Measurements from ENCODE around the gene MSRB1. TPM values are rescaled to one million over a fixed set of nuclear protein-coding genes. Genes with fewer than 3 reads are reported as not detected.

The MSRB1 gene
- total and polyA plus RNA-seq, 2 of the 13 experiments (the other 11 are each of a cell fraction or from before 2014, with no cell fraction given), result 32.1 to 75.4 TPM

GRCh38 chr16:1942047-1942809 lies 771 bp downstream of the MSRB1 start (continued):
- TF ChIP-seq MYC (CRISPR knock-in tag; IDR thresholded peaks at IDR 0.05; ENCODE audit: borderline replicate concordance) (no peak), RFXANK (CRISPR knock-in tag; IDR thresholded peaks at IDR 0.05) (no peak), ZBTB44 (CRISPR knock-in tag; IDR thresholded peaks at IDR 0.05) (no peak), ZNF333 (CRISPR knock-in tag; IDR thresholded peaks at IDR 0.05; ENCODE audit: borderline replicate concordance) (no peak), IKZF1 (IDR thresholded peaks at IDR 0.05) (no peak), PRDM4 (CRISPR knock-in tag; IDR thresholded peaks at IDR 0.05; ENCODE audit: borderline replicate concordance) (no peak), POGZ (CRISPR knock-in tag; IDR thresholded peaks at IDR 0.05) (no peak), ZHX2 (IDR thresholded peaks at IDR 0.05; ENCODE audit: low read depth) (no peak), ZHX2 (CRISPR knock-in tag; IDR thresholded peaks at IDR 0.05; ENCODE audit: borderline replicate concordance) (0 out of 2 replicates have a peak, but pooled peaks have one; percentile 2), SSRP1 (CRISPR knock-in tag; IDR thresholded peaks at IDR 0.05) (no peak), ZNF816 (CRISPR knock-in tag; IDR thresholded peaks at IDR 0.05; ENCODE audit: borderline replicate concordance) (no peak), TFE3 (CRISPR knock-in tag; IDR thresholded peaks at IDR 0.05) (no peak), ZNF367 (CRISPR knock-in tag; IDR thresholded peaks at IDR 0.05; ENCODE audit: borderline replicate concordance) (no peak), ZNF180 (CRISPR knock-in tag; IDR thresholded peaks at IDR 0.05; ENCODE audit: borderline replicate concordance, low read depth) (no peak), KLF6 (CRISPR knock-in tag; IDR thresholded peaks at IDR 0.05) (no peak), SMAD1 (CRISPR knock-in tag; IDR thresholded peaks at IDR 0.05; ENCODE audit: borderline replicate concordance, low read depth) (no peak), ZNF496 (CRISPR knock-in tag; IDR thresholded peaks at IDR 0.05; ENCODE audit: insufficient replicate concordance) (no peak), HIVEP1 (CRISPR knock-in tag; IDR thresholded peaks at IDR 0.05) (no peak), YEATS4 (CRISPR knock-in tag; IDR thresholded peaks at IDR 0.05; ENCODE audit: borderline replicate concordance) (0 out of 2 replicates have a peak, but pooled peaks have one; percentile 36)

All from HepG2 (cell line).